K562 (cell line): ENCODE results near the gene LRPAP1. TPM values are rescaled to one million over a fixed set of nuclear protein-coding genes. Genes with fewer than 3 reads are reported as not detected.

Source experiments
- ATAC-seq: fragments of 200-7000 bp; cut with Tn5 transposase; 3 replicates; pipeline ENCODE4 v1.9.1; 2020; ENCODE audit warnings: moderate library complexity
- BruUV-seq: library from RNA; stranded (reverse); fragments of 400-500 nt; replicated peaks from 2 replicates; lab custom pipeline; 2021; lab: Mats Ljungman, UMichigan
- CTCF ChIA-PET: fragments of 300-600 bp; formaldehyde crosslinking; extraction: SDS; loops from one replicate; lab custom pipeline; 2021; ENCODE audit warnings: low intra/inter-chr PET ratio; lab: Yijun Ruan, JAX
- POLR2A ChIA-PET: fragments of 300-600, 350-650 bp; sonication (Branson Sonifier 250); formaldehyde crosslinking; extraction: SDS; loops from one replicate; lab custom pipeline; 2021; ENCODE audit warnings: antibody characterized with exemption, inconsistent platforms; lab: Yijun Ruan, JAX
- DNase-seq, 4 experiments: peaks; one replicate each; pipeline versions ENCODE4 v3.0.0 to v3.0.0-alpha.2; 2011 to 2018; ENCODE audit warnings: low spot score in 3 of 4, mixed read lengths in 3 of 4; ENCODE audit errors: extremely low read depth in 1 of 4
- FAIRE-seq: peaks from 2 replicates; lab custom pipeline; 2011; peaks lifted over from hg19 to GRCh38; lab: Jason Lieb, UNC
- H2AFZ ChIP-seq: 2 replicates; pipeline ENCODE4 v1.6.0; 2011; ENCODE audit warnings: low read depth, low read length, control low read depth, inconsistent platforms
- H3K27ac ChIP-seq: fragments of 200-600 bp; 3 replicates; pipeline ENCODE4 v1.8.0; 2011; ENCODE audit warnings: low read depth, mild to moderate bottlenecking, control low read depth, inconsistent platforms, low read length, moderate library complexity, mixed read lengths; ENCODE audit errors: extremely low read depth
- H3K27me3 ChIP-seq, 2 experiments: fragments of 300-600 bp in 1 of 2; 2 replicates in 1 of 2; 3 replicates in 1 of 2; pipeline versions ENCODE4 v1.6.0 to v1.8.0; 2011; ENCODE audit warnings: inconsistent platforms in 2 of 2, low read length in 2 of 2, mild to moderate bottlenecking in 1 of 2, mixed read lengths in 1 of 2, moderate library complexity in 1 of 2; ENCODE audit not compliant: control insufficient read depth in 2 of 2, insufficient read depth in 2 of 2
- H3K36me3 ChIP-seq: fragments of 300-600 bp; 3 replicates; pipeline ENCODE4 v1.8.0; 2011; ENCODE audit warnings: mild to moderate bottlenecking, low read length, inconsistent platforms; ENCODE audit not compliant: control insufficient read depth, insufficient read depth
- H3K4me1 ChIP-seq, 2 experiments: fragments of 200-600 bp in 1 of 2; replicated peaks in 1 of 2; 2 replicates in 1 of 2; 3 replicates in 1 of 2; pipeline versions ENCODE4 v1.5.1 to v1.8.0; 2011; ENCODE audit warnings: inconsistent platforms in 2 of 2, low read length in 2 of 2, mild to moderate bottlenecking in 1 of 2, mixed read lengths in 1 of 2, moderate library complexity in 1 of 2; ENCODE audit not compliant: control insufficient read depth in 2 of 2, insufficient read depth in 2 of 2
- H3K4me2 ChIP-seq: 2 replicates; pipeline ENCODE4 v1.6.1; 2011; ENCODE audit warnings: low read length, control low read depth, inconsistent platforms, mixed read lengths; ENCODE audit not compliant: insufficient read depth
- H3K4me3 ChIP-seq: fragments of 200-600 bp; sonication (generic), shearing (Covaris generic); 2 replicates; pipeline ENCODE4 v1.5.1; 2016; ENCODE audit warnings: control low read depth, inconsistent platforms
- H3K79me2 ChIP-seq: fragments of 200-600 bp; 3 replicates; pipeline ENCODE4 v1.8.0; 2011; ENCODE audit warnings: low read length, inconsistent platforms; ENCODE audit not compliant: control insufficient read depth, insufficient read depth
- H3K9ac ChIP-seq, 2 experiments: 2 replicates each; pipeline versions ENCODE4 v1.6.0 to v1.6.1; 2011; ENCODE audit warnings: low read depth in 2 of 2, low read length in 2 of 2, control low read depth in 1 of 2, inconsistent platforms in 1 of 2, mild to moderate bottlenecking in 1 of 2, mixed read lengths in 1 of 2; ENCODE audit not compliant: insufficient read depth in 1 of 2
- H3K9me1 ChIP-seq: one replicate; pipeline ENCODE4 v1.6.0; 2011; ENCODE audit warnings: inconsistent platforms, mild to moderate bottlenecking, low read length, moderate library complexity; ENCODE audit not compliant: control insufficient read depth, insufficient read depth
- H3K9me3 ChIP-seq: replicated peaks from 2 replicates; pipeline ENCODE4 v1.5.1; 2011; ENCODE audit warnings: low read depth, low read length, inconsistent platforms; ENCODE audit not compliant: control insufficient read depth, insufficient read depth
- H4K20me1 ChIP-seq: replicated peaks from 2 replicates; pipeline ENCODE4 v1.6.1; 2011; ENCODE audit warnings: low read length, inconsistent platforms, mixed read lengths; ENCODE audit not compliant: control insufficient read depth, insufficient read depth
- NELFE ChIP-seq: IDR thresholded peaks from 2 replicates; pipeline ENCODE4 v1.6.1; 2011; ENCODE audit warnings: mild to moderate bottlenecking; ENCODE audit not compliant: insufficient read depth, insufficient read length
- NFIX ChIP-seq: fragments of 250-450 bp; sonication (Bioruptor Pico); IDR thresholded peaks from 2 replicates; pipeline ENCODE4 v1.4.0; 2020; ENCODE audit warnings: low read depth, mild to moderate bottlenecking, moderate library complexity
- RBM39 ChIP-seq: fragments of 200-400 bp; formaldehyde crosslinking; optimal IDR thresholded peaks from 2 replicates; pipeline ENCODE3; 2018; ENCODE audit warnings: low read depth, low read length
- THRAP3 ChIP-seq: fragments of 450-650 bp; IDR thresholded peaks from 2 replicates; pipeline ENCODE4 v1.6.1; 2016; ENCODE audit warnings: mild to moderate bottlenecking, inconsistent platforms, borderline replicate concordance
- XRCC5 ChIP-seq: fragments of 200-400 bp; formaldehyde crosslinking; IDR thresholded peaks from 2 replicates; pipeline ENCODE4 v1.6.1; 2017; ENCODE audit warnings: low read depth, mild to moderate bottlenecking, low read length
- WGBS: fragments of 100-300 bp; shearing (Covaris generic); methylation state at CpG from one replicate; pipeline ENCODE4 v1.1.6; 2016; ENCODE audit warnings: low coverage, mixed read lengths; ENCODE audit not compliant: insufficient coverage; ENCODE audit errors: missing lambda C conversion rate; 5-methylcytosine and 5-hydroxymethylcytosine counted together
- in situ Hi-C: fragments of 300-500 bp; cut with MboI; formaldehyde crosslinking; loops from 4 replicates; pipeline ENCODE4 v1.15.0; 2018; ENCODE audit warnings: inconsistent platforms, mixed read lengths
- intact Hi-C: fragments of 100-400 bp; cut with micrococcal nuclease; formaldehyde crosslinking; loops from 2 replicates; pipeline ENCODE4 v1.14.2; 2022
- polyA plus RNA-seq, 8 experiments: library from polyadenylated mRNA; depleted of rRNA in 4 of 8; stranded (reverse) in 5 of 8; unstranded in 3 of 8; fragments of >200 nt; fragmentation: Nextera tagmentation in 2 of 8; fragmentation: Illumina TruSeq in 1 of 8; extraction: Ambion mirVana in 2 of 8; extraction: Trizol in 1 of 8; gene quantifications; 2 replicates each; pipeline versions ENCODE4 v1.2.1 to v1.2.3, GENCODE V29; 2011 to 2014; ENCODE audit warnings: inconsistent platforms in 1 of 8, missing spikeins in 1 of 8
- total RNA-seq, 7 experiments: library from RNA; depleted of rRNA in 6 of 7; stranded (reverse); fragments of >200 nt in 6 of 7; fragmentation: Illumina TruSeq in 2 of 7; extraction: Trizol in 2 of 7; gene quantifications; 2 replicates each; pipeline versions ENCODE4 v1.2.1 to v1.2.3, GENCODE V29; 2011 to 2021; ENCODE audit warnings: low replicate concordance in 1 of 7

LRPAP1 gene
- total and polyA plus RNA-seq, 9 of the 15 experiments (the other 6 are each of a cell fraction or from before 2014, with no cell fraction given): 1.1 to 75.5 (median 41.8) TPM

GRCh38 chr4:3475041-3475712, 57.0 kb downstream of the LRPAP1 start:
- in situ Hi-C loops: no loop called here
- H2AFZ ChIP-seq: no peak overlapping the region
- H4K20me1 ChIP-seq: peaks cover 5% of the 10 kb centered on the region; the same call in 1 of the 2 replicates
- no peak overlapping the region for H3K9ac ChIP-seq
- TF ChIP-seq NELFE: no peak
- no peak for TF ChIP-seq THRAP3
- no peak for TF ChIP-seq NFIX (CRISPR knock-in tag)
- no peak for TF ChIP-seq XRCC5
- no peak for TF ChIP-seq RBM39
- no peaks in the 10 kb centered on the region for H3K79me2 ChIP-seq
- no peaks in the 10 kb centered on the region for H3K36me3 ChIP-seq
- peaks cover 0 to 33% of the 10 kb centered on the region in 2 experiments; a peak in 2 of 5 replicates for H3K4me1 ChIP-seq
- no peak for ATAC-seq
- WGBS: 2% methylated on average over 15 of the region's 15 CpGs
- no peaks in the 10 kb centered on the region for H3K9me1 ChIP-seq
- ChIA-PET POLR2A (no interaction called here), CTCF (no interaction called here)
- H3K27ac ChIP-seq: no peak overlapping the region
- BruUV-seq: no TSS peak
- DNase-seq: no peak
- no peak overlapping the region for H3K4me3 ChIP-seq
- FAIRE-seq: no peak
- no peak overlapping the region for H3K4me2 ChIP-seq
- intact Hi-C loops: no loop called here
- H3K9me3 ChIP-seq: no peaks in the 10 kb centered on the region
- H3K27me3 ChIP-seq: peaks cover 35 to 86% of the 10 kb centered on the region in 2 experiments; a peak in 4 of 5 replicates
